HL-60/S4 treated with phorbol 12-myristate 13-acetate at 8.2 ng/mL for 4 days and 3 days (cell line): ENCODE results near the gene GUCY1B1.

ENCODE experiments used
- in situ Hi-C: fragments of 300-500 bp; cut with MboI; formaldehyde crosslinking; loops from 2 replicates; pipeline ENCODE4 v1.15.0; 2022; ENCODE audit warnings: low sequenced_read_pairs

Gene GUCY1B1

DNA sequence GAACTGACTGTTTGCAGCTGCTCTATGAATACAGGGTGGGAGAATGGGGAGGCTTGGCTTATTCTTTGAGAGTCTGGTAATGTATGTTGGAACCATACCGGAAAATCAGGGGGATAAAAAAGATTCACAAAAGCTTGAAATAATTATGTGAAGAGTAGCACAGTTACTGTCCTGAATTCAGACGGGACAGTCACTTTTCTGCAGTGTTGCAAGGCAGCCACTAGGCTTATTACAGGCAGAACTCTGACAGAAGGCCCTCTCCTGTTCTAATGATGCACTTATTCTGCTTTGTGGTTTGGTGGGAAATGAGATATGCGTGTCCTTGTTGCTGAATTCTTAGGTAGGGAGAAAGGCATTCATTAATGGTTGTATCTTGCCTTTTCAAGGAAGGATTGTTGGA is 37.2 kb downstream of the GUCY1B1 start:
- in situ Hi-C loops: loop anchor here (25.0 kb wide), 1 partner anchor 359 kb away; no protein-coding TSS in a partner anchor

DNA sequence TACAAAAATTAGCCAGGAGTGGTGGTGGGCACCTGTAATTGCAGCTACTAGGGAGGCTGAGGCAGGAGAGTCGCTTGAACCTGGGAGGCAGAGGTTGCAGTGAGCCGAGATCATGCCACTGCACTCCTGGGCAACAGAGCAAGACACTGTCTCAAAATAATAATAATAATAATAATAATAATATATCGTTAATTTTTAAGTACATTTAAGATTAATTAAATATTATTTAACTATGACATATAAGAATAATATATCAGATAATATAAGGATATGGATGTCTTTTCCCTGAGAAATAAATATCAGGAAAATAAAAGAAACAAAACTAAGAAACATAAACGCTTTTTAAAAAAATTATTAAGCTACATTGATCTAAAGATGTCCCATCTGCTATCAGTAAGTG is 38.8 kb downstream of the GUCY1B1 start:
- in situ Hi-C loops: loop anchor here (25.0 kb wide), 1 partner anchor 360 kb away; no protein-coding TSS in a partner anchor

DNA sequence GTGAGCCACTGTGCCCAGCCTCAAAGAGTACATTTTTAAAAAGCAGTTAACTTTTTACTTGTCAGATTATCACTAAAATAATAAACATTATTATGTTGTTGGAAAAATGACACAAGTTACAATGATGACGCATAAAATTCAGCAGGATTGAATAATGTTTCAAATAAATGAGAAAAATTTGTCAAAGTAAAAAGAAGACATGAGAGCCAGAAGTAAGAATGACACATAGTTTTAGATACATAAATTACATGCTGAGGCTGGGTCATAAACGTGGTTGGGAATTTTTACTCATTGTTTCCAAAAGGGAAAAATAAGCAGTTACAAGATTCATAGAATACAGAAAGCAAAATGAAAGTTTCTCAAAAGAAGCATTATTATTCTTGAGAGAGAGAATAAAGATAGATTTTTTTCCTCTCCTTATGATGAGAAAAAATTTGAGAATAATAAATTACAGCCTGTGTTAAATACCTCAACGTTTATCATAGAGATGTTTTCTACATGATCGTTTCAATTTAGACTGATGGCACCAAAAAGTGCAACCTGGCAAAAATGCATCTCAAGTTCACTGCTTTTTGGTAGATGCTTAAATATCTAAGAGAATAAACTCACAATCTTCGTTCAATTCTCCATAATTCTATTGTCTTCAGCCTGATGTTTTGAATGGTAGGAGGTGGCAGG is 40.4 kb downstream of the GUCY1B1 start:
- in situ Hi-C loops: loop anchor here (25.0 kb wide), 1 partner anchor 362 kb away; no protein-coding TSS in a partner anchor

DNA sequence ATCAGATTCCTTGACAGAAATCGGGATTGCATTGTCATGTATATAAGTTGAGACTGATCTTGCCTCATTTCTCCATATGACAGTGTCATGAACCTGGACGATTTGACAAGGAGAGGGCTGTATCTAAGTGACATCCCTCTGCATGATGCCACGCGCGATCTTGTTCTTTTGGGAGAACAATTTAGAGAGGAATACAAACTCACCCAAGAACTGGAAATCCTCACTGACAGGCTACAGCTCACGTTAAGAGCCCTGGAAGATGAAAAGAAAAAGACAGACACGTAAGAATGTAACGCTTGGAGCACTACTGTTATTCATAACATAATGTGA is 40.9 kb downstream of the GUCY1B1 start:
- in situ Hi-C loops: loop anchor here (25.0 kb wide), 1 partner anchor 362 kb away; no protein-coding TSS in a partner anchor

DNA sequence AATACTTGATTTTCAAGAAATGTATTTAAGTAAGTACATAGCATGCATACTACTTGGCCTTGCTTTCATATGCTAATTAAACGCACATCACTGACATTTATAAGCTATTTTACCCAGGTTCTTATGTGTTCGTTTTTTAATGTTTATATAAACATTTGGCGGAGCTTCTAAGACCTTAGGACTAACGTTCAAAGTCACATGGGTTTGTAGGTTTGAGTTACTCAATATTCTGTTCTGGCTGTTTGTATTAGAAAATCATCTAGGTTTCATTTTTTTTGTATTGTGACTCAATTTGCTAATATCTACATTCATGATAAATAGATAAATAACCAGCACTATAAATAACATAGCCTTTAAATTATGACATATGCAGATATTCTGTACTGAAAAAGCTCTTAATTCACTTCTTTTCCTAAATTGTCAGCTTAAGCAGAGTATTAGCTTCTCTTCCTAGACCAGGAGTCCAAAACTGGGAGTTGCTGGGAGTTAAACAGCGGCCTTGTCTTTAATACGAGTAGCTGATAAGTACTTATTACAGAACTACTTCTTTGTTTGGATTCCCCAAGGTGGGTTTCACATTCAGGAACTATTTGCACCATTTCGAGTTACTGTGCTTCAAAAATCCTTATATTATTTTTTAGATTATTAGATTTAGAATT is 42.0 kb downstream of the GUCY1B1 start:
- in situ Hi-C loops: no loop called here

DNA sequence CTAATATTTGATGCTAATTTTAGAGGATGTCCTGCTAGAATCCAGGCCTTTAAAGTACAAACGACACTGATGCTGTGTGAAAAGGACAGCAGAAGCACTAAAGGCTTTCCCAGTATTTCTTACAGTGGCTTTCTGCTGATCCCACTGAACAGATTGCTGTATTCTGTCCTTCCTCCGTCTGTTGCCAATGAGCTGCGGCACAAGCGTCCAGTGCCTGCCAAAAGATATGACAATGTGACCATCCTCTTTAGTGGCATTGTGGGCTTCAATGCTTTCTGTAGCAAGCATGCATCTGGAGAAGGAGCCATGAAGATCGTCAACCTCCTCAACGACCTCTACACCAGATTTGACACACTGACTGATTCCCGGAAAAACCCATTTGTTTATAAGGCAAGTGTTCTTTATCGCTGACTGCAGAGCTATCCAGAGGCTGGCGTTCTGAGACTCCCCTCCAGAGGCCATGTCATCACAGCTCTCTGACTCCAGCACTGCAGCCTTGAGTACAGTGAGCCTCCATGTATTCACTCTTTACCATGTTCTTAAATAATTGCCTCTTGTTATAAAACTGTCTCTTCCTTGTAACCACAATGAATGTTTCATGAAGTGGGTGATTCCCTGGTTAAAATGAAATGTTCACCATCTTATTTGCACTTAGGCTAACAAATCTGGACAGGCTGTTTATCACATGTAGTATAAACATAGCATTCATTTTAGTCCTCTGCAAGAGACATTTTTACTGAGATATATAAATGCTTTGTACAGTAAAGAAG is 43.6 kb downstream of the GUCY1B1 start:
- in situ Hi-C loops: no loop called here

DNA sequence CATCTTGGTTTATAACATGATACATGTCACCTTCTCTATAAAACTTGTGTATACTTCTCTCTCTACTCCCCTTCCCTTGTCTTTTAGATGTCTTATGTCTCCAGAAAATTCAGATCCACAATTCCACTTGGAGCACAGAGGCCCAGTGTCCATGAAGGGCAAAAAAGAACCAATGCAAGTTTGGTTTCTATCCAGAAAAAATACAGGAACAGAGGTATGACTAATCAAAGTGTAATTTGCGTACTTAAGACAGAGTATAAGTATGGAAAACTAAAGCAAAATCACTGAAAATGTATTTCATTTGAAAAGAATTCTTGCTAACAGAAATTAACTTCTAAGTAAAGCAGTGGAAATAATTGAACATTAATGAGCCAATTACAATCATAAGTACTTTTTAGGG is 46.2 kb downstream of the GUCY1B1 start:
- in situ Hi-C loops: no loop called here

DNA sequence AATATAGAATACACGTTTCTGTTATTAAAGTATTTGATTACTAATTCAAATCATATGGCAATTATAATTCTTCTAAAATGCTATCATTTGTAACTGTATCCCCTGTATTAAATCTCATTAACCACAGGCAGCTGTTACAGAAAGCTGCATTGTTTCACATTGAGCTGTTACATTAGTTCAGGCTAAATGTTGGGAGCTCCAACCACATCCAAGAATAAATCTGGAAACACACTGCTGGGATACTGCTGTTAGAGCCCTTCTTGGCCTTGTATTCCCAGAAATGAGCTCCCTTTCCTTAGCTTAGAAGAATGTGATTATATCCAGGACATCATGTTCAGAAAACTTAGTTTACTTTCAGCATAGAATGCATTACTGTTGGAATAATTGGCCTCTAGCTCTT is 48.2 kb downstream of the GUCY1B1 start:
- in situ Hi-C loops: no loop called here

DNA sequence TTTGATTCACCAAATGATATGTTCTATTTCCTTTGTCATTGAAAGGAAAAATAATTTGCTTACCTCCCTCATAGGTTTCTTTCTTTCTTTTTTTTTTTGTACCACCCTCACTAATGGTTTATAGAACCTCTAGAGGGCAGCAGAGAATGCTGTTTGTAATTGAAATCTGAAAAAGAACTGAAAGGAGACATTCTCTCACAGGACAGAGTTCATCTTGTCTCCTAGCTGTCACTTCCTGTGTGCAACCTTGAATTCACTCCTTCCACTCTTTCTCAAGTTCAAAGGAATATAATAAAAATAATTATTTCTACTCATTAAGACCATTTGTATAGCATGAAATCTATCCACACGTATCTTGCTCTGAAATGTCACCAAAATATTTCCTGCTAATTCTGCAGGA is 51.0 kb downstream of the GUCY1B1 start:
- in situ Hi-C loops: no loop called here

DNA sequence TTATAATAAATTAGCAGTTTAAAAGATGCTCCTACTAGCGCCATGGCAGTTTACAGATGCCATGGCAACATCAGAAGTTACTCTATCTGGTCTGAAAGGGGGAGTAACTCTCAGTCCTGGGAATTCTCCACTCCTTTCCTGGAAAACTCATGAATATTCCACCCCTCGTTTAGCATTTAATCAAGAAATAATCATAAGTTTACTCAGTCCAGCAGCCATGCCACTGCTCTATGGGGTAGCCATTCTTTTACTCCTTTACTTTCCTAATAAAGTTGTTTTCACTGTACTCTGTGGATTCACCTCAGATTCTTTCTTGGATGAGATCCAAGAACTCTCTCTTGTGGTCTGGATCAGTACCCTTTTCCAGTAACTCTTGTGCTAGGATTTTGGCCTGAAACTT is 52.3 kb downstream of the GUCY1B1 start:
- in situ Hi-C loops: no loop called here

DNA sequence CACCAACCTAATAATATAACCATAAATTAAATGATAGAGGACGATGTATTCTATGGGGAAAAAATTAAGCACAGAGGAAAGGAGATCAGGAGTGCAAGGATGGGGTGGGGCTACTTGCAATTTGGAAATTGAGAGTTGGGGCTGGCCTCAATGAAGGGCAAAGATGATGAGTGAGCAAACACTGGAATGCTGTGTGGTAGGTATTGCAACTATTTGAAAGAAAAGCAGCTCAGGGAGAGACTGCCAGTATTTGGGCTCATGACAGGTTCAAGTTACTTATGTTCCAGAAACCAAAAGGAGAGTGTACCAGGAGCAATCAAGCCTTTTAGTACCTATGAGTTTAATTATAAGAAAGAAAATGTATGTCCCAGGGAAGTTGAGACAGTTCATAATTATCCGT is 59.8 kb downstream of the GUCY1B1 start:
- in situ Hi-C loops: no loop called here

DNA sequence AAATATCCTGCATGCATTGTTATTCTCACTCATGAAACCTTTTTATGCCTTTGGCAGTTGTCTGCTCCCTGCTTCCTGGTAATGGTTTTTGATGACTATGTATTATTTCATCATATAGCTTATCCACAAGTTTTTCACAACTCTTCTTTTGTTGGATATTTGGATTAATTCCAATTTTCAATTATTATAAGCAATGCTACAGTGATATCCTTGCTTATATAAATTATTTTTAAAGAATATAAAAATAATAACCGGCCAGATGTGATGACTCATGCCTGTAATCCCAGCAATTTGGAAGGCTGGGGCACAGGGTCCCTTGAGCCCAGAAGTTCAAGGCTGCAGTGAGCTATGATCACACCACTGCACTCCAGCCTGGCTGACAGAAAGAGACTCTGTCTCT is 60.2 kb downstream of the GUCY1B1 start:
- in situ Hi-C loops: no loop called here

DNA sequence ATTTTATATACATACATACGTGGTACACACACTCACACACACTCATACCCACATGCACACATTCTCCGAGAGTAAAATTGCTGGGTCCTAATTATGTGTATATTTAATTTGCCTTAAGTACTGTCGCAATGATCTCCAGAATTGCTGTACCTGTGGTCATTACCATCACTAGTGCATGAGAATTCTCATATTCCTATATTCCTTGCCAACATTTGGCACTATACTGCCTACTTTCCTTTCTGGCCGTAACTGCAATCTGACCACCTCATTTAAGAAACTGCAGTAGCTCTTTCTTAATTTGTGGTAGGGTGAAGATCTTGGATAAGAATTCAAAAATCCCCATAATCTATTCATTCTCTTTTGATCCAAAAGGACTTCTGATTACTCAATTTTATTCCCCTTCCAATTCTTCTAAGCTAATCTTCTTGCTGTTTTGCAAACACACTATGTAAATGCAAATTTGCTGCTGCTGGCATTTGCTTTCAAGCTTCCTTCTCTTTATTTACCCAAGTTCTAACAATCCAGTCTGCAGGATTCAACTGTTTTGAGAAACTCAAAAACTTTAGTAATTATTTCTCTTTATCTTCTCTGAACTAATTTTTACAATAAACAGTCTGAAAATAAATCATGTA is 62.2 kb downstream of the GUCY1B1 start:
- in situ Hi-C loops: no loop called here

DNA sequence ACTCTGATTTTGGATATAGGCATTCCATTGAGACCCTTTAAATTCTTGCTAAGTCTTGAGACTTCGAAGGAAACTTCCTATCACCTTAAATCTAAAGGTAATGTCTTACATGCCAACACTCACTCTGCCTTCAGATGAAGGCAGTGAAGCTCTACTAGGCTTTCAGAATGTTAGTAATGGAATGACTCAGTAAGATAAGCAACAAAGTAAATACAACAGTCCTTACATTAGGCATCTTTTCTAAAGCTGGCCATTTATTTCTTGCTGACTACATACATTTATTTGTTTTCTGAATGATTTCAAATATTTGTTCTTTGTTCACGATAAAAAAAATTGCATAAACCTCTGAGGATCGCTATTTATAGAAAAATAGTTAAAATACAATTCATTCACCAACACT is 63.8 kb downstream of the GUCY1B1 start:
- in situ Hi-C loops: no loop called here

DNA sequence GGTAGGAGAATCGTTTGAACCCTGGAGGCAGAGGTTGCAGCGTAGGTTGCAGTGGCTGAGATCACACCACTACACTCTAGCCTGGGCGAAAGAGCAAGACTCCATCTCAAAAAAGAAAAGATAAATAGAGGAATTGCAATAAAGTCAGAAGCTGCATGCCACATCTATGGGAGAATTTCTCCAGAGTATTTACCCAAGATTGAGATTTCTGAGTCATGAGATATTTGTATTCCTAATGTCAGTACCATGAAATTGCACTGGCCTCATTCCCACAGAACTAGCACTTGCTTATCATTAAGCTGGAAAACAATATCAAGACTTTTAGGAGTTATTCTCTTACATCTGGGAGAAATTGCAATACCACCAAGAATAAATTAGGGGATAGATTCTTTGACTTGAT is 69.8 kb downstream of the GUCY1B1 start:
- in situ Hi-C loops: no loop called here

DNA sequence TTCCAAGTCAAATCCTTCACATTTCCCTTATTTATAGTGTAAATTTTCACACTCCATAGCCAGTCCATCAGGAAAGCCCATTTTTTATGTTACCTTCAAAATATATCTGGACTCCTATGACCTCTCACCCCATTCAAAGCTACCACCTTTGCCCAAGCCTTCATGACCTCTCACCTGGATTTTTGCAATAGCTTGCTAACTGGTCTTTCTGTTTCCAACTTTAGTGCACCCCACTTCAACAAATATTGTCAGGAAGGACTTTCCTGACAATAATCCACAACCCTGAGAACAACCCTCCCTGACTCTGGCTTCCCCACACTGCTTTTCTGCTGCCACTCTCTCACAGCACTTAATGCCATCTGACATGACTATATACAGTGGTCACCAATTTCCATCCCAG is 73.8 kb downstream of the GUCY1B1 start:
- in situ Hi-C loops: no loop called here

DNA sequence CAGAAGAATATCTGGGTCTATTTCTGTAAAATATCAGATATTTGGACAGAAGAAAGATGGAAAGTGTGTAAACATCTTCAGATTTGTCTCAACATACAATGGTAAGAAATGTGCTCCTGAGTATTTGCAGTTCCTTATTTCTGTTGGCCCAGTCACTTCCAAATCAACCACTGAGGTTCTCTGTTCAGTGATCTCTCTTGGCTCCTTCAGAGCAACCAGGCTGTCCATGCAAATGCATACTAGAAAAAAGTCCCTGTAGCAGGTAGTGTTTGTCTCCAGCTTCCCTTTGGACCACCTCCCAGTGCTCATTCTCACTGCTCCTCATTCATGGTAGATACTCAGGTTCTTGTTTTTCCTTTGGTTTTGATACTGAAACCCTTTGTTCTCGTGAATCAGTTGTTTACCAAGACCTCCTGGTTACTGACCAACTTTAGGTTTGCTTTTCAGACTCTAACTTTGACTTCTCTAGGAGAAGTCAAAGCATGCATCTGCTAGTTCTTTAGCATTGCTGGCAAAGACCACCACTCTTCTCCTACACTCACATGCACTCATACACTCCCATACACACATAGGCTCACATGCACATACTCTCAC is 78.5 kb downstream of the GUCY1B1 start:
- in situ Hi-C loops: no loop called here

DNA sequence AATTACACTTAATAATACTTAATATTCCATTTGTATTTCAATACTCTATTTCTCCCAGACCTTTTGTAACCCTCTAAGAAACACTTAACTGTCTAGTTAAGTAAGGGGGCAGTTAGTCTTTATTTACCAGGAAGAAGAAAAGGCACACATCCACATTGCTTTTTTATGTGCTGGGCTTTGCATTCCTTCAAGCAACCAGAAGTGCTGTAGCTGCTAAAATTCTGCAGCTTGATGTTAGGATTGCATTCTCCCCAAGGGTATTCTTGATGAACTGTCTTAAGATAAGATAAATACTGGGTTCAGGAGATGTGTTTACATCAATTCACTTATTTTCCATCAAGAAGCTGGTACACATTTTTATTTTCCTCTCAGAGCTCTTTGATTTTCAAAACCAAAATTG is 83.3 kb downstream of the GUCY1B1 start:
- in situ Hi-C loops: no loop called here

DNA sequence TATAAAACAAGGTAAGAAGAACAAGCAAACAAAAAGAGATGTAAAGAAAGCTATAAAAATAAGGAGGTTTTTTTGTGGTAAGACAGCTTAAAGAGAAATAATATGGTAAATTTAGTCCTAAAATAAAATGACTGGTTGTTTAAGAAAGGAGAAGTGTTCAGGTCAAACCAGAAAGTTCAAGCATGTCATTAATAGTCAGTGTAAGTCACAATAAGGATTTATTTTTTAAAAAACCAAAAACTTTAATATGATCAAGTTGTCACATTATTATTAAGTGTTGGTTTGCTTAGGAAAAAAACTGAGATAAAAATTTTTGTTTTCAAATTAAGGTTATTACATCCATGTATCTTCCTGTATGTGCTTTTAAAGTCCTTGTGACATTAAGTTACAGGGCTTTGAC is 88.1 kb downstream of the GUCY1B1 start:
- in situ Hi-C loops: no loop called here

DNA sequence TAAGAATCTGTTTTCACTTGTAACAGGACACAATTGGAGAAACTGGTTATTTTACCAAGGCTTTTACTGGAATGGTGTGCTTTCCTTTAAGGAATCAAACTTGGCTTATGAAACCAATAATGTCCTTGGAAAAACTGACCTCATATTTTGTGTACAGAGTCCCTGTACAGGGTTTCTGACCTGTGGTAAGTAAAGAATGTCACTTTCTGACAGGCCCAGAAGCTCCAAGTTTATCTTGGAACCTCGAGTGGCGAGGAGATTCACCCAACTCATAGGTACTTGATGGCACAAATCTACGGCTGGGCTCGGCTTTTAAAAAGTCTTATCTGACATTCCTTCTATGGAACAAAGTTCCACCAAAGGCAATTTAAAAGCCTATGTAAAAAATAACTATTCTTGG is 90.2 kb downstream of the GUCY1B1 start:
- in situ Hi-C loops: no loop called here

DNA sequence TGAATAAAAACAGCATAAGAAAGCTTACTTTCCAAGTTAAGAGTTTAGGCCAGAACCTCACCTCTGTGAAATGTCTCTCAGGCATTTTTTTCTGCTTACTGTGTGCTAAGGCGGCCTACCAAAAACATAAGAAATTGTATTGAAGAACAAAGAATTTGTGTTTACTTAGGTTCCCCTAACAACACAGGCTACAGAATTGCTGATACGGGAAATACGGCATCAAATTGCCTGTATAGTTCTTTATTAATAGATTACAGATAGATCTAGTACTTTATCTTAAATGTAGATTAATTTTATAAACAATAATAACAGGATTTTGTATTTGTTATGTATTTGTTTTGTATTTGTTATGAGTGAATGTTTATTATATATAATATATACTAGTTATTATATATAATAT is 94.4 kb downstream of the GUCY1B1 start:
- in situ Hi-C loops: no loop called here
